HG02798 (cell line): ENCODE data around the gene TRIM59.

Experiments
- ATAC-seq: cut with Tn5 transposase; IDR thresholded peaks from one replicate; pipeline ENCODE4 v1.9.1; 2021; ENCODE audit warnings: mild to moderate bottlenecking; ENCODE audit not compliant: unreplicated experiment, poor library complexity

The TRIM59 gene, protein sequence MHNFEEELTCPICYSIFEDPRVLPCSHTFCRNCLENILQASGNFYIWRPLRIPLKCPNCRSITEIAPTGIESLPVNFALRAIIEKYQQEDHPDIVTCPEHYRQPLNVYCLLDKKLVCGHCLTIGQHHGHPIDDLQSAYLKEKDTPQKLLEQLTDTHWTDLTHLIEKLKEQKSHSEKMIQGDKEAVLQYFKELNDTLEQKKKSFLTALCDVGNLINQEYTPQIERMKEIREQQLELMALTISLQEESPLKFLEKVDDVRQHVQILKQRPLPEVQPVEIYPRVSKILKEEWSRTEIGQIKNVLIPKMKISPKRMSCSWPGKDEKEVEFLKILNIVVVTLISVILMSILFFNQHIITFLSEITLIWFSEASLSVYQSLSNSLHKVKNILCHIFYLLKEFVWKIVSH

DNA sequence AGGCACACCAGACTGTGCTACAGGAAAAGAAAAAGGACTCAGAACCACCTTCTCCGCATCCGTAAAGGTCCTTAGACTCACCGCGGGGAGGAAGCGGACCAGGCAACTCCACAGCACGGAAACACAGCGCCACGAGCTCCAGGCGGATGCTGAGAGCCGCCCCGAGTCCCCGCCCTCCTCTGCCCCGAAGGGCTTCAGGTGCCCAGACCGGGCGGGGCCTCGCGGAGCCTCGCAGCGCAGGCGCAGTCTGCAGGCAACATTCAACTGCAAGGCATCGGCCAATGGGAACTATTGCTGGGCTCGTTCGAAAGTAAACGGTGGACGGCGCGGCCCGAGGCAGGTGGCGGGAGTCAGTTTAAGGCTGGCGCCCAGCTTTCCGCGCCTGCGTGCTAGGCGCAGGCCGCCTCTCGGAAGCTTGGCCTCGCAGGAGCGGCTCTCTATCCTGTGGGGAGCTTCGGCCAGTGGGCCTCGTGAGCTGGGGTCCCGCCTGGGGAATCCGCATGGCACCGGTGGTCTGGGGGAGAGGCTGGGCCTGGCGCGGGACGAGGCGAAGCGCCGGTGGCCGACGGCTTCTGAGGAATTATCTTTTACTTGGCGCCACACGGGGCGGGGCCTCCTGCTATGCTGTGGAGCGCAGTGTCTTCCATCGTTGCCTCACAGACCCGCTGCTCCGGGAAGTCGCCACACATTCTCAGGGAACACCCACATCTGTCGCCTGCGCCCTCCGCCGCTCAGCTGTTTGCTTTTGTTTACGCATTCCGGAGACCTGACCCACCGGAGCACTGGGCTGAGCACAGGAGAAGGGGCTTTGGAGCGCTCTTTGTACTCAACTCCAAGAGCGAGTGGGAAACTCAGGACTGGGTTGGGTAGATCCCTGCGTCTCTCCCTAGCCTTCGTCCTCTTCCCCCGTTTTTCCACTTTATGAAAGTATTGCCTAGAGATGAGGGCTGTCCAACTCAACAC lies at the start of gene TRIM59:
TSS of gene TRIM59 (minus strand) at position 151 of the 963 bp plus-strand sequence. CDS start 10,603 bp downstream, outside the sequence.
- peak; percentile 94 for ATAC-seq

DNA sequence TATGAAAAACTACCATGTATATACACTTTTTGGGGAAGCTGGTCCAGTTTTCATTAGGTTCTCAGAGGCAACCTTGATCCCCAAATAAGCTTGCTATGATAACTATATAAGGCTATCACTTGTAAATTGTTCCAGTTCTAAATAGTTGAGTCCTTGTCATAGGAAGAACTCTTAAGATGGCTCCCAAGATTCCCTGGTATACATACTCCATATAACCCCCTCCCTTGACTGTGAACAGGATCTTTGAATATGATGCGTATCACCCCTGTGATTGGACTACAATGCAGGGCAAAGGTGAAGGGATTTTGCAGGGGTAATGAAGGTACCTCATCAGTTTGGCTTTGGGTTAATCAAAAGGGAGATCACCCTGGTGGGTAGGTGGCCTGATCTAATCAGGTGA lies 48.6 kb upstream of the TRIM59 start:
- ATAC-seq, result no peak

DNA sequence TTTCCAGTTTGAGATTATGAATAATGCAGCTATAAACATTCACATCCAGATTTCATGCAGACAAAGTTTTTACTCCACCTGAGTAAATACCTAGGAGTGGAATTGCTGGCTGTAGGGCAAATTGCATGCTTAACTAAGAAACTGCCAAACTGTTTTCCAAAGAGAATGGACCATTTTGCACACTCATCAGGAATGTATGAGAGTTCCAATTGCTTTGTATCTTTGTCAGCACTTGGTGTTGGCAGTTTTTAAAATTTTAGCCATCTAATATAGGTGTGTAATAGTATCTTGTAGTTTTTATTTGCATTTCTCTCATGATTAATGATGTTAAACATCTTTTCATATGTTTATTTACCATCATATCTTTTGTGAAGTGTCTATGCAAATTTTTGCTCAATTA lies 40.6 kb upstream of the TRIM59 start:
- no peak for ATAC-seq

DNA sequence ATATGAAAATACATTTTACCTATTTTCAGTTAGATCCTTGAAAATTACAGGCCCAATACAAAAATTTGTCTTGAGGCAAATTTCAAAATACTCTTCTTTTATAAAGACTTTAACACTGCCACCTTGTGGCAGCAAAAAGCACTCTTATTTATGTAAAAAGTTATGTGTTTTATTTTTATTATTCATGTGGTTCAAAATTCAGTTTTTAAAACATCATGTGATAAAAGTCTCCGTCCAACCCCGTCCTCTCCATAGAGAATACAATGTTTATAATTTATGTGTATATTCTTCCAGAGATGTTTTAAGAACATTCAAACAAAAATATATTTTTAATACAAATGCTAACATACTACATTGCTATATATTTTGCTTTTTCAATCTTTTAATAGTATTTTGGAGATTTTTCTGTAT lies 36.9 kb upstream of the TRIM59 start:
- no peak for ATAC-seq

DNA sequence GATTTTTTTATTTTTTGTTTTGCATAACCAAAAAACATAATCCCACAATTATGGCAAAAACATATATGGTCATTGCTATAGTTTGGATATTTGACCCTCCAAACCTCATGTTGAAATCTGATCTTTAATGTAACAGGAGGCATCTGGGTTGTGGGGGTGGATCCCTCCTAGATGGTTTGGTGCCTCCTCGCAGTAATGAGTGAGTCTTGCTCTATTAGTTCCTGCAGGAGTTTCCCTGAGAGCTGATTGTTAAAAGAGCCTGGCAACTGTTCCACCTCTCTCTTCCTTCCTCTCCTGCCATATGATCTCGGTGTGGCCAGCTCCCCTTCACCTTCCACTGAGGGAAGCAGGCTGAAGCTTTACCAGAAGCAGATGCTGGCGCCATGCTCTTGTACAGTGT lies 33.2 kb upstream of the TRIM59 start:
- ATAC-seq, result no peak

DNA sequence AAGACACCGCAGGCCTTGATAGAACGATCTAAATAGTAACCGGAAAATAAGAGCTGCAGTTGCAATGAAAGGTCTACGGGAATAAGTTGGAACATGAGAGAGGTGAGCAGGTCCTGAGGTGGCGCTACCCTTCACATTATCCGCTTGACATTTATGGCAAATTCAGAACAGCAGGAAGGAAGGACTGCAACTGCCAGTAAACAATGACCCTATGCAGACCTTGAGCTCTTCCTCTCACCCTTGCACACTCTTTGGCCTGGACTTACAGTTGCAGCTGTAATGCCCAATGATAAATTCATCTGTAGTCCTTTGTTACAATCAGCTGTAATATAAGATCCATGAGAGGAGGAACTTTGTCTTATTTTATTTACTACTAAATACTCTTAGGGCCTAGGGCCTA lies 32.3 kb upstream of the TRIM59 start:
- no peak for ATAC-seq

DNA sequence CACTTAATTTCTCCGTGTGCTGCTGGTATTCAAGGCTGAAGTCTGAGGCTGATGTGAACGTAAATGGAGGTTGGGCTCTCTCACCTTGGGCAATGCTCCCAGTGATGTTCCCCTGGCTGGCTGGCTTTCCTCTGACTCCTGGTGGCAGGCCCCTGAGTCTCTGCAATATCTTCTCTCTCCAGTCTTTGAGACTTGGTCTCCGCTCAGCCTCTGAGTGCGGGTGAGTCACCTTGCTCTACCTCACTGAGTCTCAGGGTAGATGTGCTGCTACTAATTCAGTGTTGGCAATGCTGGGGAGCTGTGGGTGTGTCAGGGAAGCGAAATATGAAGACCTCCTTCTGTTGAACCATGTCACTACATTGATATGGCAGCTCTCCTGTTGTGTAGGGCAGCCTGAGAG lies 31.3 kb upstream of the TRIM59 start:
- ATAC-seq, result no peak

DNA sequence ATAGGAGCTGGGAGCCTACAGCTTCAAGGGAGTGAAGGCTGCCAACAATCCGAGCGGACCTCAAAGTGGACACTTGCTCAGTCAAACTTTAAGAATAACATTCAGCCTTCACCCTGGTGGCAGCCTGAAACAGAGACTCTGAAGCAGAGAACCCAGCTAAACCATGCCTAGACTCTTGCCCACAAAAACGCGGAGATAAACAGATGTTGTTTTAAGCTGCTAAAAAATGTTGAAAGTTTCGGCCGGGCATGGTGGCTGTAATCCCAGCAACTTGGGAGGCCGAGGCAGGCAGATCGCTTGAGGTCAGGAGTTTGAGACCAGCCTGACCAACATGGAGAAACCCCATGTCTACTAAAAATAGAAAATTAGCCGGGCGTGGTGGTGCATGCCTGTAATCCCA lies 29.8 kb upstream of the TRIM59 start:
- ATAC-seq, result no peak

DNA sequence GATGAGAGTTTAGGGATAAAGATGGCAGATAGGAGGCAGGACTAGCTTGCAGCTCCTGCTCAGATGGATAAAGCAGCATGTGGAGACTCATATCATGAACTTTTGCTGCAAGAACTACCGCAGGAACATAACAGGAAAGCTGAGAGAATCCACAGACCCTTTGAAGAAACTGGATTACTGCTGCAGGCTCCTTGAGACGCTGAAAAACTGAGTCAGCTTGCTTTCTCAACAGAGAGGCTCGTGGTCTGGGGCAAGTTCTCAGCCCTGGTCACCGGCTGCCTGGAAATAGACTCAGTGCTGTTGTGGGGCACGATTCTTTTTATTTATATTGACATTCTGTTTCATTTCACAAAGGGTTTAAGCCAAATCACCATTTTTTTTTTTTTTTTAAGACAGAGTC lies 28.8 kb upstream of the TRIM59 start:
- ATAC-seq, result no peak

DNA sequence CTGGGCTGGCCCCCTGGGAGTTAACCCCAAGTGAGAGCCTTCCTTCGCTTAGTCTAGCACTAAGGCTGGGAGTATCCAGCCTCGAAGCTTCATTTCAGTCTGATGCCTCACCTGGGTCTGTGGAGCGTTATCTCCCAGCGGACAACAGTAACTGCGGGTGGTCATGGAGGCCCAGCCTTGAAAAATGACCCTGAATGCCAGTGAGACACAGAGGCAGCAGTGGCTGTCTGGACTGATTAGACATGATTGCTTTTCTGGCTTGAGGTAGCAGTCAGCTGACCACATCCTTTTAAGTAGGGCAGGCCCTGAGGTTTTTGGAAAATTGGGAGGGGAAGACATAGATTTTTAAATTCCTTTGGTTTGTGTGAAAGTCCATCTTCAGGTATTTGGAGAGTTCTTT lies 28.2 kb upstream of the TRIM59 start:
- ATAC-seq, result no peak

DNA sequence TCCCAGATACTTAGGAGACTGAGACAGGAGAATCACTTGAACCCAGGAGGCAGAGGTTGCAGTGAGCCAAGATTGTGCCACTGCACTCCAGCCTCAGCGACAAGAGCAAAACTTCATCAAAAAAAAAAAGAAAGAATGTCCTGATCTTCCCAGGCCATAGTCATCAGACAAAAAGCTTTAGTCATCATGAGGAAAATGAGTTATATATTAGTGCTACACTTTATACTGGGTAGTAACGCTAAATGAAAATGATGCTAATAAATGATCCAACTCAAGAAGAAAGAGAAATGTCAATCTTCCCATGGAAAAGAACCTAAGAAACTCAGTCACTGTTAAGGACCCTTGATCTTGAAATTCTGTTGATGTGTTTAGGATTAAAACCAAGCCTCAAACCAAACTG lies 26.3 kb upstream of the TRIM59 start:
- no peak for ATAC-seq

DNA sequence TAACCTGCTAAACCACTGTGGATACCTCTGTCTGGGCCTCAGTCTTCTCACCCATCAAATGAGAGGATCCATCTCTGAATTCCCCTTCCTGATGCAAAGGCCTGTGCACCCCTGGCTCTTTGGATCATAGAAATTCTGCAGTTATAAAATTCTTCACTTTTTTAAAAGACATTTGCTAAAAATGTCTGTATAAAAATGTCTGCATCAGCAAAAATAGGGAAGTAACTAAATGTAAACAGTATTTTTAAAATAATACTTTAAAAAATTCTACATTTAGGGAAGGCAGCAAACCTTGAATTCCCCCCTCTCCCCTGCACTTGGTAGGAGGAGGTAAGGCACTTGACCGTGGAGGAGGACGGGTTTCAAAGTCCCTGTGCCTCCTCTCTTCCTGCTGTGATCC lies 25.6 kb upstream of the TRIM59 start:
- no peak for ATAC-seq

DNA sequence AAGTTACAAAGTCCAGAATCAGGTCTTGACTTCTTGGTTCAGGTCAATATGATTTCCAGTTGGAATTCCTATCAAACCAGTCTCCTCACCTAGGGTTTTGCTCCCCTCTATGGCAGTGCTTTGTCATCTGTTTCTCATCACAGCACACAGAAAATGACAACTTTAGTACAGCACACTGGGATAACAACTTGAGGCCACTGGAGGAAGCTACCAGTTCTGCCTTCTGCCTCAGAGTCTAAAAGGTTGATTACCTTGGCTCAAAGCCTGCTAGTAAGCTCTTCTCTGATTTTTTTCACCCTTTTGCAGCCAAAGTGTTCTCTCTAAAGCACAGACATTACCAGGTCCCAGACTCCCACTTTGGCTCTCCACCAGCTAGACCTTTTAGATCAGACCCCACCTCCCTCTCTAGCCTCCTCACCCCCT lies 24.8 kb upstream of the TRIM59 start:
- no peak for ATAC-seq

DNA sequence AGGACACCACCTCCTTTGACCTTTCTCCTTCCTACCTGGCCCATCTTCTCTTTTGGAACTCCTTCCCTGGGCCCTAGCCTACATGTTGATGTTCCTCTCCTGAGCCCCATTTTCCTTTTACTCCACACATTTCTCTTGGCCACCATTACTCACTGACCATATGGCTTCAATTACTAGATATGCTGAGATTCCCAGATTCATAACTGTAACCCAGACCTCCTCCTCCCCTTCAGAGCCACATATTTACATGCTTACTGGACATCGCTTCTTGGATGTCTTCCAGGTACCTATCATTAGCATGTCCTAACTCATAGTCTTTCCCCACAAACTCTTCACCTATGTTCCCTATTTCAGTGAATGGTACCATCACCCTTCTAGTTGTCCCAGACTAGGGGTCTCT lies 24.4 kb upstream of the TRIM59 start:
- ATAC-seq, result no peak

DNA sequence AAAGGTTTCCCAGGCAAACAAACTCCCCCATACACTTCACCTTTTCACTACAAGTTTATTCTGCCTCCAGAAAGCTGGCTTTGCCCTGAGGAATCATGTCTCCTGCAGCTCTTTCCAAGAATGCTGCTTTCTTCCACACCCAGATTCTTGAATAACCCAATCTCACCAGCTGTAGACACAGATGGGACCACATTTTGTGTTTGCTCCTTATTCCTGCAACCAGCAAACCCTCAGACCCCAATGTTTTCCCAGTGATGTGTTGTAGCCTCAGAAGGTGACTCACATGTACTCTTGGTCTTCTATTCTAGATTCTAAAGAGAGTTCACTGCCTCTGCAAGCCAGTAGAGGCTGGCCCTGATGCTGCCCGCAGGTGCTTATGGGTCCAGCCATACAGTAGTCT lies 23.6 kb upstream of the TRIM59 start:
- ATAC-seq, result no peak

DNA sequence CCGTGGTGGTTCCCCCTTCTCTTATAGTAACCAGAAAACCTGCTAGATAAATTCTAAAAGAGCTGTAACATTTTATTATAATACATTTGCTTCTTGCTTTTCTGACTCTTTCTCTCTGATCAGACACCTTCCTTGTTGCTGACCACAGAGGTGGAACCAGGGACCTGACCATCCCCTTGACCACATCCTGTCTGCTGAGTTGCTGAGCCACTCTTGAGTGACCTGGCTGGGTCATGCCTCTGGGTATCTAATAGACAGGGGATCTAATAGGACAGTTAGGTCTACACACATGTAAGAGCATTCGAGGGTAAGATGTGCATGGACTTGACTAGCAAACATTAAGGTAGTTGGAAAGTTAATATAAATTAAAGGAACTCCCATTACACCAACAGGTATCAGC lies 22.8 kb upstream of the TRIM59 start:
- ATAC-seq, result peak; percentile 65

DNA sequence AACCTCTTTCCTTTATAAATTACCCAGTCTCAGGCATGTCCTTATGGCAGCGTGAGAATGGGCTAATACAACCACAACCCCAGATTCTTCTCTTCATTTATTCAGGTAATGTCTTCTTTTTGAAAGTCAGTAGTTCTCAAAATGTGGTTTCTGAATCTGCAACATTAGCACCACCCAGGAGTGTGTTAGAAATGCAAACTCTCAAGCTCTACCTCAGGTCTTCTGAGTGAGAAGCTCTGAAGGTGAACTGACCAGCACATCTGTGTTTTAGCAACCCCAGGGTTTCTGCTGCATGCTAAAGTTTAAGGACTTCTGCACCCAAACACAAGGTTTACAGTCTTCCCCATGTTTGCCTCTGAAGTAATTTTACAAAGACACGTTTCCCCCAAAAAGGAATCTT lies 22.3 kb upstream of the TRIM59 start:
- no peak for ATAC-seq

DNA sequence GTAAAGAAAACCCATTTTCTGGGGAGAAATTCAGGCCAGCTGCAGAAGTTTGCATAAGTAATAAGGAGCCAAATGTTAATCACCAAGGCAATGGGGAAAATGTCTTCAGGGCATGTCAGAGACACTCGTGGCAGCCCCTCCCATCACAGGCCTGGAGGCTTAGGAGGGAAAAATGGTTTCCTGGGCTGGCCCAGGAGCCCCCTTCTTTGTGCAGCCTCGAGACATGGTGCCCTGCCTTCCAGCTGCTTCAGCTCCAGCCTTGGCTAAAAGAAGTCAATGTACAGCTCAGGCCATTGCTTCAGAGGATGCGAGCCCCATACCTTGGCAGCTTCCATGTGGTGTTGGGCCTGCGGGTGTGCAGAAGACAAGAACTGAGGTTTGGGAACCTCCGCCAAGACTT lies 20.6 kb upstream of the TRIM59 start:
- no peak for ATAC-seq

DNA sequence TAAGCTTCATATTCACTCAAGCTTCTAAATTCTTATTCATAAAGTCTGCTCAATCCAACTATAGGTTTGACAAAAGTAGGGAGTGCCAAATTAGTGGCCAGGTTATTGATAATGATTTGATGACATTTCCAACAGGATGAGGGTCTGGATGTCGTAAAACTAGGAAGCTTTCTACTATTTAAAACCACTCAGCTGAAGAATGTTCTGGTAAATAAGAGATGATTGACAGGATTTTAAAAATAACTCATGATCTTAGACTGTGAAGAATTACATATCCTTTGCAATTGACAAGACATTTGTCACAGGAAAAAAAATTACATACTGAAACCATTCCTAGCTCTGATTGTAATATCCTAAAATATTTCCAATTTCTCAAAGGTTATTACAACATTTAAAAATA lies 15.4 kb upstream of the TRIM59 start:
- ATAC-seq, result no peak

DNA sequence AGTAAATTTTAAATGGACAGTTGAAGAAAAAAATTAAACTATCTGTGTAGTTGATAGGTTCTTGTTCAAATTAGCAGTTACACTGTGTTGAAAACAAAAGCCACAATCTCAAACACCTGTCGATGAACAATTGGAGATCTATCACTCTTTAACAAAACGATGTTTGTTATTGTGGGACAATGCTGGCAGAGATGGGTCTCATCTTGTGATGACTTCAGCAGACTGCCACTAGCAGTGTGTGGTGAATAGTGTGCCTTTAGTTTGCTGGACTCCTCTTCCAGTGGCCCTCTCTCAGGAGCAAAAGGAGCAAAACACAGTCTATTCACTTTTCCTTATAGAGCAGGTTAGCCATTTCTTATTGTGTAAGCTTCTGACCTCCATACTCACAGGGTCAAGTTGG lies 14.7 kb upstream of the TRIM59 start:
- ATAC-seq, result no peak

DNA sequence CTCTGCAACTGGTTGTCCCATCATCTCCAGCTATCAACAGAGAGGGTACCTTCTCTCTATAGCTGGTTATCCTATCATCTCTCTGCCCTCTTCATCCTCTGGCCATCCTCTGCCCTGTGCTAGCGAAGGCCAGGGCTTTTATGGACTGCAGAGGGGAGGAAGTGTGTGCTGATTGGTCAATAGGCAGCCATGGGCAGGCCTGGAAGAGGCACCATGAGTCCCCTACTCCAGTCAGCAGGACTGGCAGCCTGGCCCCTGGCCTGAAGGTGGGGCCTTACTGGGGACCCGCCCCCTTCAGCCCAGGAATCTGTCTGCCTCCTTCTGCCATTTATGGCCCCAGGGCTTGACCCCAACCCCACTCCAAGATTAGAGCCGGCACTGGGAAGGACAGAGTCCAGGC lies 10.4 kb upstream of the TRIM59 start:
- ATAC-seq, result no peak
